Left colon (tissue), 2 donors: Measurements from ENCODE around the gene SUMO4. TPM values are rescaled to one million over a fixed set of nuclear protein-coding genes. Genes with fewer than 3 reads are reported as not detected.

Experiments
- ATAC-seq: fragments of 200-7000 bp; cut with Tn5 transposase; one replicate; pipeline ENCODE4 v1.9.1; 2020; ENCODE audit warnings: mild to moderate bottlenecking, moderate library complexity
- DNase-seq, 2 donors: peaks; one replicate each; pipeline ENCODE4 v3.0.0-alpha.2; 2020
- intact Hi-C, 2 donors: fragments of 100-400 bp; cut with DNase I in 1 of 2; cut with micrococcal nuclease in 1 of 2; formaldehyde crosslinking; loops; one replicate each; pipeline versions ENCODE4 v1.11.2 to v1.14.0; 2022; cut with DNase I, micrococcal nuclease
- total RNA-seq, 2 donors: library from RNA; stranded (reverse); fragmentation: NEBNext Ultra II Directional; extraction: Animal tissue kit (Norgen Biotek cat#: 25700); gene quantifications; one replicate each; pipeline ENCODE4 v1.2.1, GENCODE V29; 2021
- donor health status: DM: no; HTN: no; CAD: no.
- donor health status: DM: yes; HTN: yes; CAD: no.

SUMO4 gene
- total RNA-seq, 2 donors from 2014 or later, result 2.1 to 2.7 TPM

DNA sequence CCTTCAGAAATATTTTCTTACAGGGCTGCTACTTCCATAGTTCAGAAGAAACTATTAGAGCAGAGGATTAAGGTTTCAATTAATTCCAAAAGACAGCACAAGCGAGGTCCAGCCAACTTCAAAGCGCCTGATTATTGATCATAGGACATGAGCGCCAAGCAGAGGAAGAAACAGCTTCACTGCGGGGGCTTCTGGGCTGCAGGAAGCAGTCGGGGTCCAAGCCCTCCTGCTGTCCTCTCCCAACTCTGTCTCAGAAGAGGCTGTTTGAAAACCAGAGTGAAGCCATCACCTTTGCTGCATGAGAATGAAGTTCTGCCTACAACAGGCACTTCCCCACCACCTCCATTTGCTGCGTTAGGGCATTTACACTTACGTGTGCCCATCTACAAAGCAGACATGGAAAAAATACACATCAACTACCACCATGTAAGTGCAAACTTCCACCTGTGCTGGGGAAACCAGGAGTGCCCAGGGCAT, 23.9 kb downstream of the SUMO4 start:
- no peak for ATAC-seq
- intact Hi-C loops, result loop anchor here in 1 of 2 donors (10.0 kb wide), 1 partner anchor 339 kb away; no protein-coding TSS in a partner anchor

DNA sequence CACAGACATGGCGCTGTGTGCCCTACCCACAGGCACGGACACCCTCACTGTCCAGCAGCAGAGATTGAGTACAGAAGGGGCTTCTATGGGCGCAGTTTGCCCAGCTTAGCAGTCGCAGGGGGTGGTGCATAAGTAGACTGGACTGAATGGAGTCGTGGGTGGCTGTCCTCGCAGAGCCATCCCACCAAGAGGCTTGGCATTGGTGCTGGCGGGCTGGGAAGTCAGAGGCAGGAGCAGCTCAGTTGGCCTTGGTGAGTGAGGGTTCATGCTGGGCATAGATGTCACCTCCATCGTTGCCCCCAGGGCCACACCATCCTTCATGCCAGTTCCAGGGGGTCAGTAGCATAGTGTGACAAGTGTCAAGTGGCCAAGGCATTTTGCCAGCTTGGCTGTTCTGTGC, 25.2 kb downstream of the SUMO4 start:
- no peak for ATAC-seq
- intact Hi-C loops, result loop anchor here in 1 of 2 donors (10.0 kb wide), 1 partner anchor 340 kb away; no protein-coding TSS in a partner anchor
- DNase-seq, result no peak

More for the DNA sequence above, 23.9 kb downstream of the SUMO4 start:
- no peak for DNase-seq

DNA sequence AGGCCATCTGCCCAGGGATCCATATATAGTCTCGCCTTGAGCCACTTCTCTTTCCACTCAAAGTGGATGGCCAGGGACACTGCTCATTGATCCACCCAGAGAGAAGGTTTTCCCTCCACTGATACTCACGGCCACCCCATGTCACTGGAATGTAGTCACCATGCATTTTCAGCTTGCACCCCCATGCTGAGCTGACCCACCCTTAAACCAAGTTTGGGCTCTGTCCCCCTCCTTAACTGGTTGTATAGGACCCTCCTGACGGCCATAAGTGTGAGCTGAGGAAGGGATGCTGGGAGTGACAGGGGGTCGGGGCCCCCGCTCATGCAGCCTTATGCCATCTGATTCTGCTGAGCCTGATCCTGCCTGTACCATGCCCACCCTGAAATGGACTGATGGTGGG, 25.7 kb downstream of the SUMO4 start:
- DNase-seq, result no peak
- ATAC-seq, result no peak
- intact Hi-C loops, result loop anchor here in 1 of 2 donors (10.0 kb wide), 1 partner anchor 341 kb away; no protein-coding TSS in a partner anchor

DNA sequence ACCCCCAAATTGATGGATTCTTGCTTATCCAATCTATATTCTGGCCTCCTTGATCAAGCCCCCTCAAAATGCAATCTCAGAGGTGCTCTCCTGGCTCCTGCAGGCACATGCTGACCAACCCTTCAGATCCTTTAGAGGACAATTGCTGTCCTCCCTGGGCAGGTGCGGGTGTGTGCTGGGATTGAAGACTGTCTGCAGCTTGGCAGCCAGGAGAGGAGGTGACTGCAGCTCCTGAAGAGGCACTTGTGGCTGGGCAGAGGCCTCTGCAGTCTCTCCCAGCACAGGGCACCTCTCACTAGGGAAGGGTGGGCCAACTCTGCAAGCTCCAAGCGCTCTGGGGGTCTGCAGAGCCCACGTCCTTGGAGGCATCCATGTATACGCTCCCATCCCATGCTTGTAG, 28.5 kb downstream of the SUMO4 start:
- intact Hi-C loops, result loop anchor here in 1 of 2 donors (10.0 kb wide), 1 partner anchor 344 kb away; no protein-coding TSS in a partner anchor
- ATAC-seq, result no peak

DNA sequence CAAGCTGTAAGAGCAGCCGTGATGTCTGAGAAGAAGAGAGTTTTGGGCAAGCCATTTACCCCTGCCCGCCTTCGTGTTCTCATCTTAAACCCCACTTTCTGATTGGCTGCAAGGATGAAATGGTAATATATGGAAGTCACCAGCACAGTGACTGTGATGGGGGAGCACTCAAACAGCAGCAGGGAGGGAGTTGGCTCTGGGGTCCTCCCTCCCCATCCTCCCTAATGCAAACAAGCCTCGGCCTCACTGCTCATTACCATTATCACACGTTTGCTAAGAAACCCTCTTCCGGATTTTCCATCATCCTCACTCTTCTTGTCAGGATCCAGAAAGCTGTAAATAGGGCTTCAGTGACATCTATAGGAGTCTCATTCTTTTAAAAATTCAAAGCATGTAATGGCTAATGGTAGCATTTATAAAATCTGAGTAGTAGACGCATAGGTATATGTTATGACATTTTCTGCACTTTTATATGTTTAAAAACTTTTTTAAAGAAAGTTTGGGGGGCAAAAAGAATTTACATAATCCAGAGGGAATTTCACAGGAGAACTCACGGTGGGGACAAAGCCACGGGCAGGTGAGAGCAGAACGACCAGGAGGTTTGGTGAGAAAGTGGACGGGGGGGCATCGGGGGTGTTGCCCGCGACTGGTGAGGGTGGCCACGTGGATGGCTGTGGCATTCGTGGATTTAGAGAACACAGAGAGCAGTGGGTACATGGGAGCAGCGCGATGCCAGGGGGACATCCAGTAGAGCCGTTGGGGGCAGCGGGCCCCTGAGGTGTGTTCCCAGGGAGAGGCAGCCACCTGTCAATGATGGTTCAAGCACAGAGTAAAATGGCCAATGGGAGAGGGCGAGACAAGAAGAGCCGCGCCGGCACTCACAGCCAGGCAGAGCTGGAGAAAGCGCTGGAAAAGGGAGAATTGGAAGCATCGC, 29.6 kb downstream of the SUMO4 start:
- no peak for ATAC-seq

More for the DNA sequence above, 28.5 kb downstream of the SUMO4 start:
- no peak for DNase-seq

DNA sequence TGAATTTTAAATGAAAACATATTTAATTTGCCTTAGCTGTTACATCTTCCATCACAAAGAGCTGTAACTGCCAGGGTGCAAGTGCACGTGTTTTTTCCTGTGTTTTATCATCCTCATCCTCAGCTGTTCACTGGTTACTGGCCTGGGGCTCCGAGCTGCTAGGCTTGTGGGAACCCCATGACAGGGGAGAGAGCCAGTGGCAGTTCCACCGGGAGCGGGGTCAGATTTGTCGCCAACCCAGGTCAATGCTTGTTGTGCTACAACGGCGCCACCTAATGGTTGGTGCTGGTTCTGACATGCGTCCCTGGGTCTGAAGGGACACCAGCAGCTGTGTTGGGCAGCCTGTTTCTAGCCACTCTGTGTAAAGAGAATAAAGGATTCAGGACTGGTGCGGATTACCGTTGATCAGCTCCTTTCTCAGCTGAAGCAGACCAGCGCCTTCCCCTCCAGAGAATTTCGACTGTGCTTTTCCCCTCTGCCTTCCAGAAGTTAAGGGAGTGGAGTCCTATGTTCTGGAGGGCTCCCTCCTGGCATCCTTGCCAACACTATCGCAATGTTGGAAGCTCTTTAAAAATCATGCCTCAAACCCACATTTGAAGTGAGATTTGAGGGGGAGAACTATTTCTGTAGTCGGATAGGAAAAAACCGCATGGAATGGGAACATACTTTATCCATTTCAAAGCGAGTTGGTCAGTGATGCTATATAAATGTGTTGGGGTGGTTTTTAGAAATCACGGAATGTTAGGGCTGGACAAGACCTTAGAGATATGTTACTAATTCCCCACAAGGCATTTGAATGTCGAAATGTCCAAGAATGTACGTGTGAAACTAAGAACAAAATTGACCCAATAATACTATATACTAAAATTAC, 32.1 kb downstream of the SUMO4 start:
- intact Hi-C loops, result loop anchor here in 1 of 2 donors (5.0 to 10.0 kb wide), 2 partner anchors 350 to 407 kb away; no protein-coding TSS in a partner anchor
- peak; percentile 97 for ATAC-seq

More for the DNA sequence above, 29.6 kb downstream of the SUMO4 start:
- no peak for DNase-seq
- intact Hi-C loops, result loop anchor here (5.0 to 10.0 kb wide), 3 partner anchors 345 to 405 kb away; no protein-coding TSS in a partner anchor

DNA sequence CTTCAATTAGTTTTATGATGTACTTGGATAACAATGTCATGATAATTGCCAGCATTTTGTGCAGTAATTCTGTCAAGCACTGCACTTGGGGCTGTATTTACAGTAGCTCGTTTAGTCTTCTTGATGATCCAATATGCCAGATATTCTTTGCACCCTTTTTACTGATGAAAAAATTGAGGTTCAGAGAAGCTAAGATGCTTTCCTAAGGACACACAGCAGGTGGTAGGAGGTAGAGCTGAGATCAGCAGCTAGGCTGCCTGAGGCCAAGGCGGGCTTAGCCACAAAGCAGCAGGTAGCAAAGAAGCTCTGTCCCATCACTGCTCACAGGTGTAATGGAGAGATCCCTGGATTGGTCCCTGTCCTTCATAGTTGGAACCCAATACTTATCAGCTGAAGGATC, 33.3 kb downstream of the SUMO4 start:
- no peak for ATAC-seq
- intact Hi-C loops, result loop anchor here in 1 of 2 donors (5.0 to 10.0 kb wide), 2 partner anchors 351 to 409 kb away; no protein-coding TSS in a partner anchor
- no peak for DNase-seq

More for the DNA sequence above, 32.1 kb downstream of the SUMO4 start:
- DNase-seq, result peak; percentile 85 to 95

DNA sequence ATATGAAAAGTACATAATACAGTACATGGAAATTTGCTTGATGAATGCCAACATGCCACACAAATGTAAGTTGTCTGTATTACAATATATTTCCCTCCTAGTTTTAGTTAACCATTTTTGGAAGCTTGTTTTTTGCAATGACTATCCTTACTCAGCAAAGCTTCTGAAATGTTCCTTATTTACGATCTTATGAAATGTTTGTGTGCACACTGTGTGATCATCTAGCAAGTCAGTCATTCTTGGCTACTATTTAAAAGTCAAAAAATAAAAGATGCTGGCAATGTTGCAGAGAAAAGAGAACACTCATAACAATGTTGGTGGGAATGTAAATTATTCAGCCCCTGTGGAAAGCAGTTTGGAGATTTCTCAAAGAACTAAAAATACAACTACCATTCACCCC, 33.8 kb downstream of the SUMO4 start:
- intact Hi-C loops, result loop anchor here in 1 of 2 donors (5.0 to 10.0 kb wide), 2 partner anchors 352 to 409 kb away; no protein-coding TSS in a partner anchor
- ATAC-seq (no peak), DNase-seq (no peak)

DNA sequence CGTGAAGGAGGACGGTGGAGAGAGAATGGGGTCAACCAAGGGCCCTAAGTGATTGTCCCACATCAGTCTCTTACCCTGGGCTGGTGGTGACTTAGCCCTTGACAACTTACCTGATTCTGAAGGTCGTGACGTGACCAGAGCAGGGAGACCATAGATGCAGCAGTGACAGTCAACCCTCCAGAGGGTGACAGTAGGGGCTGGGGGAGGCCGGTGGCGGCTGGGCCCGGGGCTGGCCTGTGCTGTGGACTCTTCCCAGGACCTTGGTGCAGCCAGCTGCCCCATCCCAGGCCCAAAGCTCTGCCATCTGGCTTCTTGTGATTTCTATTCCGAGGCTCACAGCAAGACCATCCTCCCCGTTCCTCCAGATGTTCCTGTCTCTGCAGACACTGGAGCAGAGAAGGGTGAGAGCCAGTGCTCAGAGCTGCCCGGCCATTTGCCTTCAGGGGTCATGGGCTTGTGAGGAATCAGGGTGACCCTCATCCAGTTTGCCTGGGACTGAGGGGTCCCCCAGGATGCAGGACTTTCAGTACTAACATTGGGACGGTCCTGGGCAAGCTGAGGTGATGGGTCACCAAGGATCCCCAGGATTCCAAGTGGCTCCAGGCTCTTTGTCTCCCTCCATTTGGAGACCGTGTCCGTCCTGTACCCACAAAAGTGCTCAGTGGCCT, 36.0 kb downstream of the SUMO4 start:
- intact Hi-C loops, result loop anchor here in 1 of 2 donors (10.0 kb wide), 1 partner anchor 411 kb away; no protein-coding TSS in a partner anchor
- DNase-seq (no peak), ATAC-seq (no peak)

DNA sequence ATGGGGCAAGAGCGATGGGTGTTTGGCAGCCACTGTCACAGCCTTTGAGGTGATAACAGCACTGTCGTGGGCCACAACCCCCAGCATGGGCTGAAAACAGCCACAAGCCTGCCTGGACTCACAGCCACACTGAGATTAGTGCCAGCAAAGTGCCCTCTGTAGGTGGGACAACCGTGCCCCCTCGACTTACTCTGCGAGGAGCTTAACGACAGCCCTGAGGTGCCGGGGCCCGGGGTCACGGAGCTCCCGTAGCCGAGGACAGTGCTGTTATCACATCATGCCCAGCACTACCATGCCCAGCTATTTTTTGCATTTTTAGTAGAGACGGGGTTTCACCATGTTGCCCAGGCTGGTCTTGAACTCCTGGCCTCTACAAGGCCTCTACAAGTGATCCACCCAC, 36.6 kb downstream of the SUMO4 start:
- ATAC-seq (no peak), DNase-seq (no peak)
- intact Hi-C loops, result loop anchor here in 1 of 2 donors (10.0 kb wide), 1 partner anchor 412 kb away; no protein-coding TSS in a partner anchor

DNA sequence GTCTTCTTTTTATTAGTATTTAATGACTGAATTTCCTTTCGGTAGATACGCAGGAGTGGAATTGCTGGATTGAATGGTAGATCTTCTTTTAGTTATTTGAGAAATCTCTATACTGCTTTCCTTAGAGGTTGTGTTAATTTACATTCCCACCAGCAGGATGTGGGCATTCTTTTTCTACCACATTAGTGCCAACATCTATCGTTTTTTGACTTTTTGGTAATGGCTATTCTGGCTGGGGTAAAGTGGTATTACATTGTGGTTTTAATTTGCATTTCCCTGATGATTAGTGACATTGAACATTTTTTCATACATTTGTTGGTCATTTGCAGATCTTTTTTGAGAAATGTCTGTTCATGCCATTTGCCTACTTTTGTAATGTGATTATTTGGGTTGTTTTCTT, 37.1 kb downstream of the SUMO4 start:
- intact Hi-C loops, result loop anchor here in 1 of 2 donors (10.0 kb wide), 1 partner anchor 412 kb away; no protein-coding TSS in a partner anchor
- ATAC-seq, result no peak
- DNase-seq, result no peak

DNA sequence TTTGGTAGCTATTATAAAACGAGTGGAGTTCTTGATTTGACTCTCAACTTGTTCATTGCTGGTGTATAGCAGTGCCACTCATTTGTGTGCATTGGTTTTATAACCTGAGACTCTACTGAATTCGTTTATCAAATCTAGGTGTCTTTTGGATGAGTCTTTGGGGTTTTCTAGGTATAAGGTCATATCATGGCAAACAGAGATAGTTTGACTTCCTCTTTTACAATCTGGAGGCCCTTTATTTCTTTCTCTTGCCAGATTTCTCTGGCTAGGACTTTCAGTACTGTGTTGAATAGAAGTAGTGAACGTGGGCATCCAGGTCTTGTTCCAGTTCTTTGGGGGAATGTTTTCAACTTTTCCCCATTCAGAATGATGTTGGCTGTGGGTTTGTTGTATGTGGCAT, 38.8 kb downstream of the SUMO4 start:
- intact Hi-C loops, result loop anchor here in 1 of 2 donors (10.0 kb wide), 1 partner anchor 414 kb away; no protein-coding TSS in a partner anchor

DNA sequence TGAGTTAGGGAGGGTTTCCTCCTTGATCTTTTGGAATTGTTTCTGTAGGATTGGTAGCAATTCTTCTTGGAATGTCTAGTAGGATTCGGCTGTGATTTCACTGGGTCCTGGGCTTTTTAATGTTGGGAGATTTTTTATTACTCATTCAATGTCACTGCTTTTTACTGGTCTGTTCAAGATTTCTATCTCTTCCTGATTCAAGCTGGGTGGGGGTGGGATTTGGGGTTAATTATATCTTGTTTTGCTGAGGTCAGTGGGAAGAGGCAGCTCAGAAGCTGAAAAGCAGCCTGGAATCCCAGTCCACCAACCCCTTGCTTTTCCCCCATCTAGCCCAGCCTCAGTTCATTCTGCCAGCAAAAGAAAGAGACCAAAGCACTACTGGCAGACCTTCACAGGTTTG, 39.6 kb downstream of the SUMO4 start:
- DNase-seq (no peak), ATAC-seq (no peak)
- intact Hi-C loops, result loop anchor here in 1 of 2 donors (10.0 kb wide), 1 partner anchor 415 kb away; no protein-coding TSS in a partner anchor

More for the DNA sequence above, 38.8 kb downstream of the SUMO4 start:
- DNase-seq (no peak), ATAC-seq (no peak)

DNA sequence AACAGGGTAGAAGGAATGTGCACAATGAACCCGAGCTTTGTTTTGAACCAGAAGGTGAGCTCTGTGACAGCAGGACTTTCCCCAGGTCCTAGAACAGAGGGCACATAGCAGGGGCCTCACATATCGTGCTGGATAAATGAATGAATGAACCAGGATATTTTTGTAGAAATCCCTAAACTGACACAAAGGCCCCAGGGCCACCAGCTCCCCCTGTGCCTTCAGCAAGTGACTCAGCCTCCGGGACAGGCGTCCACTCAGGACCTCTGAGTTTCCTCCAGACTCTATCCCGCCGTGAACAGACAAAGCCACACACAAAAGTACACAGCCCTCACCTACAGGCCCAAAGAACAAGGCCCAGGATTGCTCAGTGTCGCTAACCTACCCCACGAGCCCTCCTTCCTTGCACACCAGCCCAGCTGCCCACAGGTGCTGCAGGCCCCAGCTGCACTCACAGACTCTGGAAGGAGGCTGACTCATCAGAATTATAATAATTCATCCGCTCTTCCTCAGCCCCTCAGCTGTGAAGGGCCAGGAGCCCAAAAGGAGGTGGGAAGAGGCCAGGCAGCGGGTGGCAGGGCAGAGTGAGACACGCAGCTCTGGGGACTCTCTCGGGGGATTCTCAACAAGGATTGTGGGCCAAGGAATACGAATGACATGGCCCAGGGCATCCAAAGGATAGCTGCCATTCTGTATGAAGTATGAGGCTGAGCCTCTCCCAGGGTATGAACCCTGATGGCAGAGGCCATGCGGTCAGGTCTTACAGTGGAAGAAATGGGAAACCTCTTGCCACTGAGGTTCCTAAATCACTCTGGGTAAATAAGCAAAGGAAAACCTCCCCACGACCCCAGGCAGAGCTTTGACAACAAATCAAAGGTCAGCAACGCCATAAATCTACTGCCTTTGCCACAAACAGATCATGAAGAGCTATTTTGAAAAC, 40.9 kb downstream of the SUMO4 start:
- ATAC-seq, result peak; percentile 27
- DNase-seq, result no peak
- intact Hi-C loops, result no loop called here

DNA sequence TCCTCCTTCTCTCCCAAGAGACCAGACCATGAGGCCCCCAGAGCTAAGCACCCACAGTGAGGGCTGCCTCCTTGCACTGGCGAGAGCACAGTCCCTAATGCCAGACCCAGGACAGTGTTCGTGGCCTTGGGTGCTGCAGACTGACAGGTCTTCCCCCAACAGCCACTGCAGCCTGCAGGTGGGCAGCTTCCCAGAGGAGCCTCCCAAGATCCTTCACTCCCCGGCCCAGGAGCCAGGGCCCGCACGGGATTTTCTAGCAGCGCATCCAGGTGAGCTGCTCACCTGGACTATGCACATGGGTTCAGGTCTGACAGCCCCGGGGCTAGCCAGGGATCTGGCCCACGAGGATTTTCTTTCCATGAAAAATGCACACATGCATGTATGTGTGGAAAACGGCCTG, 41.7 kb downstream of the SUMO4 start:
- DNase-seq, result no peak
- peak; percentile 16 for ATAC-seq
- intact Hi-C loops, result no loop called here

DNA sequence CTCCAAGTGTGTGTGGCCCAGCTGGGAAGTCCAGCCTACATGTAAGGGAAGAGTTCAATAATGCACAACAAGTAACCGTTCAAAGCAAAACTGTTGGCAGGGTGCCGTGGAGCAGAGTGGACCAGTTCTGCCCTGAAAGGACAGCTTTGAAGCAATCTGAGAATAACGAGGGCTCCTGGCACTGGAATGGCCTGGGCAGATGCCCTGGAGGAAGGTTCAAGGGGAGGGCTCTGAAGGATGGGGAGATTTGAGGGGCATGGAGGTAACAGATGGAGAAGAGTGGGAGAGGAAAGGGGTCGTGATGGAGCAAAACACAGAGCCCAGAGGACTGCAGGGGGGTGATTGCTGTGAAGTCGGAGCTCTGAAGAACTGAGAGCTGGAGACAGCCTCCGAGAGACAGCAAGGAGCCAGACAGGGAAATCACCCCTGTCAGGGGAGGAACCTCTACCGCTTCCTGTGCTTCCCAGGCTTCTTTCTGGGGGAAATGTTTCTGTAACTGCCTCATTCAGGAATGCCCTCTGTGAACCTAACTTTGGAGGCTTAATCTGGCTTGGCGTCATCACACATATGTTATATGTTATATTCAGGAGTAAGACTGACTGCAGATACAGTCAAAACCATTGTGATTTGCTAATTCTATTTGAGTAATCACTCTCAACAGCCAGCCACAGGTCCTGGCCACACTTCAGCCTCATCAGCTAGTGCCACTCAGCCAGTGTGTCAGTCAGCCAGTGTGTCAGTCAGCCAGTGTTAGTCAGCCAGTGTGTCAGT, 43.5 kb downstream of the SUMO4 start:
- DNase-seq, result no peak
- intact Hi-C loops, result no loop called here

More for the DNA sequence above, 43.5 kb downstream of the SUMO4 start:
- no peak for ATAC-seq
